GM12878 (cell line): ENCODE measurements around the gene SLC25A26. TPM values are rescaled to one million over a fixed set of nuclear protein-coding genes. Genes with fewer than 3 reads are reported as not detected.
A peak's percentile ranks its signal among the peaks of the same experiment; 100 is the strongest.

Experiments used
- CBFB ChIP-seq: IDR thresholded peaks from 2 replicates; pipeline ENCODE4 v1.6.1; 2016; ENCODE audit warnings: antibody characterized with exemption, low read depth
- CHD2 ChIP-seq: IDR thresholded peaks from 2 replicates; pipeline ENCODE4 v1.6.1; 2011; ENCODE audit warnings: low read depth, low read length, improper control_type of control experiment, borderline replicate concordance
- EP300 ChIP-seq, 2 experiments: fragments of 150-350 bp in 1 of 2; IDR thresholded peaks; 2 replicates each; pipeline ENCODE4 v1.6.1; 2011 to 2012; ENCODE audit warnings: low read depth in 2 of 2, low read length in 2 of 2, borderline replicate concordance in 1 of 2, improper control_type of control experiment in 1 of 2, inconsistent platforms in 1 of 2; ENCODE audit not compliant: control insufficient read depth in 1 of 2
- ETV6 ChIP-seq, 2 experiments: fragments of 450-650 bp in 1 of 2; IDR thresholded peaks in 1 of 2; conservative IDR thresholded peaks in 1 of 2; 2 replicates each; pipeline ENCODE4 v1.6.1; 2014; ENCODE audit warnings: antibody characterized with exemption in 1 of 2, borderline replicate concordance in 1 of 2, low read depth in 1 of 2, mild to moderate bottlenecking in 1 of 2, moderate library complexity in 1 of 2
- GATAD2B ChIP-seq: fragments of 450-650 bp; conservative IDR thresholded peaks from 2 replicates; pipeline ENCODE4 v1.6.1; 2017; ENCODE audit warnings: low read depth, mild to moderate bottlenecking, moderate library complexity
- HCFC1 ChIP-seq: fragments of 150-350 bp; IDR thresholded peaks from 2 replicates; pipeline ENCODE4 v1.6.1; 2014; ENCODE audit warnings: low read length
- HDGF ChIP-seq: fragments of 450-650 bp; IDR thresholded peaks from 2 replicates; pipeline ENCODE4 v1.6.1; 2016; ENCODE audit warnings: antibody characterized with exemption
- MAX ChIP-seq: IDR thresholded peaks from 2 replicates; pipeline ENCODE4 v1.6.1; 2012; ENCODE audit warnings: low read depth, low read length, improper control_type of control experiment
- MXI1 ChIP-seq: fragments of 150-350 bp; IDR thresholded peaks from 2 replicates; pipeline ENCODE4 v1.6.1; 2011; ENCODE audit warnings: low read depth, mild to moderate bottlenecking, inconsistent platforms, low read length, improper control_type of control experiment
- MYC ChIP-seq: IDR thresholded peaks from 2 replicates; pipeline ENCODE4 v1.6.1; 2011; ENCODE audit warnings: mild to moderate bottlenecking, low read length, moderate library complexity, inconsistent platforms; ENCODE audit not compliant: insufficient read depth, insufficient replicate concordance, insufficient read length, severe bottlenecking
- NFYB ChIP-seq: IDR thresholded peaks from 2 replicates; pipeline ENCODE4 v1.6.1; 2011; ENCODE audit warnings: low read depth, mild to moderate bottlenecking, low read length, improper control_type of control experiment, moderate library complexity; ENCODE audit not compliant: insufficient read depth
- PML ChIP-seq: IDR thresholded peaks from 2 replicates; pipeline ENCODE4 v1.6.1; 2012; ENCODE audit warnings: low read length, inconsistent platforms
- POLR2AphosphoS2 ChIP-seq: IDR thresholded peaks from 2 replicates; pipeline ENCODE4 v1.6.1; 2011; ENCODE audit warnings: low read depth, mild to moderate bottlenecking, low read length, improper control_type of control experiment, moderate library complexity
- SRF ChIP-seq, 2 experiments: IDR thresholded peaks; 2 replicates each; pipeline ENCODE4 v1.6.1; 2011; ENCODE audit warnings: low read depth in 2 of 2, low read length in 2 of 2, mild to moderate bottlenecking in 1 of 2, moderate library complexity in 1 of 2
- SUZ12 ChIP-seq: fragments of 200-600 bp; sonication (generic); IDR thresholded peaks from one replicate; pipeline ENCODE4 v1.6.1; 2018; ENCODE audit warnings: antibody characterized with exemption, mild to moderate bottlenecking; ENCODE audit not compliant: unreplicated experiment
- TAF1 ChIP-seq: IDR thresholded peaks from 2 replicates; pipeline ENCODE4 v1.6.1; 2011; ENCODE audit warnings: mild to moderate bottlenecking, low read depth, low read length, borderline replicate concordance
- ZNF217 ChIP-seq: fragments of 450-650 bp; IDR thresholded peaks from 2 replicates; pipeline ENCODE4 v1.6.1; 2017; ENCODE audit warnings: antibody characterized with exemption, mild to moderate bottlenecking
- polyA plus RNA-seq, 11 experiments: library from polyadenylated mRNA; depleted of rRNA in 4 of 11; unstranded in 6 of 11; stranded (reverse) in 5 of 11; fragments of >200 nt; fragmentation: Nextera tagmentation in 4 of 11; fragmentation: Illumina TruSeq in 1 of 11; extraction: Ambion mirVana in 4 of 11; extraction: Trizol in 1 of 11; gene quantifications; 1 replicate in 1 of 11; 2 replicates in 10 of 11; pipeline versions ENCODE4 v1.2.1 to v1.2.3, GENCODE V29; 2011 to 2016; ENCODE audit warnings: inconsistent platforms in 2 of 11, missing spikeins in 2 of 11, low read depth in 1 of 11
- total RNA-seq, 4 experiments: library from RNA; depleted of rRNA in 3 of 4; stranded (reverse); fragments of >200 nt in 3 of 4; fragmentation: Illumina TruSeq in 1 of 4; extraction: Trizol in 1 of 4; gene quantifications; 2 replicates each; pipeline versions ENCODE4 v1.2.1 to v1.2.3, GENCODE V29; 2013 to 2021
- TF ChIP-seq, protein P1 (sequence below): fragments of 450-650 bp; IDR thresholded peaks from 2 replicates; pipeline ENCODE4 v1.6.1; 2016; ENCODE audit warnings: mild to moderate bottlenecking
- TF ChIP-seq, protein P2 (sequence below): IDR thresholded peaks from 2 replicates; pipeline ENCODE4 v1.6.1; 2012; ENCODE audit warnings: low read depth, low read length, improper control_type of control experiment
- TF ChIP-seq, protein P3 (sequence below): fragments of 450-650 bp; IDR thresholded peaks from 2 replicates; pipeline ENCODE4 v1.6.1; 2017; ENCODE audit warnings: mild to moderate bottlenecking, moderate library complexity

The SLC25A26 gene
- total and polyA plus RNA-seq, 10 of the 15 experiments (the other 5 are each of a cell fraction or from before 2014, with no cell fraction given), result 14.6 to 49.7 (median 24.9) TPM

- TF ChIP-seq HCFC1, result no peak; the same call in 1 of the 2 replicates
- no peak for TF ChIP-seq MXI1
- no peak; the same call in 1 of the 2 replicates for TF ChIP-seq HDGF
- TF ChIP-seq ZNF217, result no peak
- peak; percentile 40; the same call in 1 of the 2 replicates for TF ChIP-seq TAF1
- TF ChIP-seq, protein P1, sequence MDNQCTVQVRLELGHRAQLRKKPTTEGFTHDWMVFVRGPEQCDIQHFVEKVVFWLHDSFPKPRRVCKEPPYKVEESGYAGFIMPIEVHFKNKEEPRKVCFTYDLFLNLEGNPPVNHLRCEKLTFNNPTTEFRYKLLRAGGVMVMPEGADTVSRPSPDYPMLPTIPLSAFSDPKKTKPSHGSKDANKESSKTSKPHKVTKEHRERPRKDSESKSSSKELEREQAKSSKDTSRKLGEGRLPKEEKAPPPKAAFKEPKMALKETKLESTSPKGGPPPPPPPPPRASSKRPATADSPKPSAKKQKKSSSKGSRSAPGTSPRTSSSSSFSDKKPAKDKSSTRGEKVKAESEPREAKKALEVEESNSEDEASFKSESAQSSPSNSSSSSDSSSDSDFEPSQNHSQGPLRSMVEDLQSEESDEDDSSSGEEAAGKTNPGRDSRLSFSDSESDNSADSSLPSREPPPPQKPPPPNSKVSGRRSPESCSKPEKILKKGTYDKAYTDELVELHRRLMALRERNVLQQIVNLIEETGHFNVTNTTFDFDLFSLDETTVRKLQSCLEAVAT, result peak; percentile 55; the same call in 1 of the 2 replicates
- TF ChIP-seq, protein P2, sequence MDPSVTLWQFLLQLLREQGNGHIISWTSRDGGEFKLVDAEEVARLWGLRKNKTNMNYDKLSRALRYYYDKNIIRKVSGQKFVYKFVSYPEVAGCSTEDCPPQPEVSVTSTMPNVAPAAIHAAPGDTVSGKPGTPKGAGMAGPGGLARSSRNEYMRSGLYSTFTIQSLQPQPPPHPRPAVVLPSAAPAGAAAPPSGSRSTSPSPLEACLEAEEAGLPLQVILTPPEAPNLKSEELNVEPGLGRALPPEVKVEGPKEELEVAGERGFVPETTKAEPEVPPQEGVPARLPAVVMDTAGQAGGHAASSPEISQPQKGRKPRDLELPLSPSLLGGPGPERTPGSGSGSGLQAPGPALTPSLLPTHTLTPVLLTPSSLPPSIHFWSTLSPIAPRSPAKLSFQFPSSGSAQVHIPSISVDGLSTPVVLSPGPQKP, result no peak
- no peak for TF ChIP-seq POLR2AphosphoS2
- no peak for TF ChIP-seq SRF (IDR thresholded peaks at IDR 0.05; ENCODE audit: low read depth in 2 of 2, low read length in 2 of 2)
- TF ChIP-seq MAX, result peak; percentile 27; the same call in 1 of the 2 replicates
- TF ChIP-seq CHD2, result no peak
- no peak; a peak in 1 of 4 replicates for TF ChIP-seq ETV6 (conservative IDR thresholded peaks at IDR 0.05 in 1 of 2, IDR thresholded peaks at IDR 0.05 in 1 of 2; ENCODE audit: borderline replicate concordance in 1 of 2, low read depth in 1 of 2)
- no peak for TF ChIP-seq MYC
- no peak; the same call in 1 of the 2 replicates for TF ChIP-seq CBFB
- TF ChIP-seq, protein P3, sequence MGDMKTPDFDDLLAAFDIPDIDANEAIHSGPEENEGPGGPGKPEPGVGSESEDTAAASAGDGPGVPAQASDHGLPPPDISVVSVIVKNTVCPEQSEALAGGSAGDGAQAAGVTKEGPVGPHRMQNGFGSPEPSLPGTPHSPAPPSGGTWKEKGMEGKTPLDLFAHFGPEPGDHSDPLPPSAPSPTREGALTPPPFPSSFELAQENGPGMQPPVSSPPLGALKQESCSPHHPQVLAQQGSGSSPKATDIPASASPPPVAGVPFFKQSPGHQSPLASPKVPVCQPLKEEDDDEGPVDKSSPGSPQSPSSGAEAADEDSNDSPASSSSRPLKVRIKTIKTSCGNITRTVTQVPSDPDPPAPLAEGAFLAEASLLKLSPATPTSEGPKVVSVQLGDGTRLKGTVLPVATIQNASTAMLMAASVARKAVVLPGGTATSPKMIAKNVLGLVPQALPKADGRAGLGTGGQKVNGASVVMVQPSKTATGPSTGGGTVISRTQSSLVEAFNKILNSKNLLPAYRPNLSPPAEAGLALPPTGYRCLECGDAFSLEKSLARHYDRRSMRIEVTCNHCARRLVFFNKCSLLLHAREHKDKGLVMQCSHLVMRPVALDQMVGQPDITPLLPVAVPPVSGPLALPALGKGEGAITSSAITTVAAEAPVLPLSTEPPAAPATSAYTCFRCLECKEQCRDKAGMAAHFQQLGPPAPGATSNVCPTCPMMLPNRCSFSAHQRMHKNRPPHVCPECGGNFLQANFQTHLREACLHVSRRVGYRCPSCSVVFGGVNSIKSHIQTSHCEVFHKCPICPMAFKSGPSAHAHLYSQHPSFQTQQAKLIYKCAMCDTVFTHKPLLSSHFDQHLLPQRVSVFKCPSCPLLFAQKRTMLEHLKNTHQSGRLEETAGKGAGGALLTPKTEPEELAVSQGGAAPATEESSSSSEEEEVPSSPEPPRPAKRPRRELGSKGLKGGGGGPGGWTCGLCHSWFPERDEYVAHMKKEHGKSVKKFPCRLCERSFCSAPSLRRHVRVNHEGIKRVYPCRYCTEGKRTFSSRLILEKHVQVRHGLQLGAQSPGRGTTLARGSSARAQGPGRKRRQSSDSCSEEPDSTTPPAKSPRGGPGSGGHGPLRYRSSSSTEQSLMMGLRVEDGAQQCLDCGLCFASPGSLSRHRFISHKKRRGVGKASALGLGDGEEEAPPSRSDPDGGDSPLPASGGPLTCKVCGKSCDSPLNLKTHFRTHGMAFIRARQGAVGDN, result peak; percentile 94
- no peak for TF ChIP-seq PML
- TF ChIP-seq EP300 (IDR thresholded peaks at IDR 0.05; ENCODE audit: borderline replicate concordance in 1 of 2, control insufficient read depth in 1 of 2, low read depth in 2 of 2, low read length in 2 of 2), result peak; percentile 29 to 43; a peak in 1 of 4 replicates
- peak; percentile 68 for TF ChIP-seq GATAD2B
- 0 out of 2 replicates have a peak, but pooled peaks have one; percentile 45 for TF ChIP-seq NFYB
- no peak for TF ChIP-seq SUZ12
Measured at GRCh38 chr3:66386011-66386924, 165.5 kb downstream of the SLC25A26 start (continued).
